CD4-positive, alpha-beta memory T cell (primary cell): ENCODE measurements around the gene MYPOP. TPM values are rescaled to one million over a fixed set of nuclear protein-coding genes. Genes with fewer than 3 reads are reported as not detected.

Experiments
- CTCF ChIA-PET: fragments of 350-600 bp; sonication (Branson Sonifier 250); formaldehyde crosslinking; loops from one replicate; lab custom pipeline; 2021; ENCODE audit warnings: inconsistent platforms; ENCODE audit not compliant: partially characterized antibody; lab: Charles Lee
- POLR2A ChIA-PET: fragments of 350-600 bp; sonication (Branson Sonifier 250); formaldehyde crosslinking; loops from one replicate; lab custom pipeline; 2021; ENCODE audit not compliant: partially characterized antibody; lab: Charles Lee
- DNase-seq, 5 donors: peaks; one replicate each; pipeline versions ENCODE4 v3.0.0 to v3.0.0-alpha.2; 2020 to 2022; ENCODE audit warnings: mixed read lengths in 1 of 5
- H3K27ac ChIP-seq: one replicate; pipeline ENCODE4 v1.7.0; 2013; ENCODE audit warnings: low read depth, low read length
- H3K27me3 ChIP-seq: 2 replicates; pipeline ENCODE4 v1.7.0; 2013; ENCODE audit warnings: mild to moderate bottlenecking, low read length, moderate library complexity; ENCODE audit not compliant: insufficient read depth
- H3K36me3 ChIP-seq: 2 replicates; pipeline ENCODE4 v1.7.0; 2013; ENCODE audit warnings: mild to moderate bottlenecking, low read length, moderate library complexity; ENCODE audit not compliant: insufficient read depth
- H3K4me1 ChIP-seq: 2 replicates; pipeline ENCODE4 v1.7.0; 2013; ENCODE audit warnings: mild to moderate bottlenecking, low read length, moderate library complexity; ENCODE audit not compliant: insufficient read depth
- H3K4me3 ChIP-seq, 2 donors: one replicate each; pipeline ENCODE4 v1.7.0; 2013; ENCODE audit warnings: low read length in 2 of 2, mild to moderate bottlenecking in 1 of 2
- H3K9me3 ChIP-seq, 2 donors: one replicate each; pipeline ENCODE4 v1.7.0; 2013; ENCODE audit warnings: low read length in 2 of 2, control low read depth in 1 of 2; ENCODE audit not compliant: control insufficient read depth in 1 of 2
- H3K27ac Mint-ChIP-seq, 7 donors: one replicate each; pipeline ENCODE4 v1.8.0; 2020 to 2021; ENCODE audit warnings: mixed read lengths in 7 of 7, mild to moderate bottlenecking in 6 of 7, inconsistent platforms in 3 of 7, moderate library complexity in 3 of 7
- H3K27me3 Mint-ChIP-seq, 2 donors: one replicate each; pipeline ENCODE4 v1.8.0; 2020 to 2021; ENCODE audit warnings: mixed read lengths in 2 of 2
- H3K36me3 Mint-ChIP-seq, 2 donors: one replicate each; pipeline ENCODE4 v1.8.0; 2020 to 2021; ENCODE audit warnings: mixed read lengths in 2 of 2, inconsistent platforms in 1 of 2, mild to moderate bottlenecking in 1 of 2
- H3K4me1 Mint-ChIP-seq, 4 donors: one replicate each; pipeline ENCODE4 v1.8.0; 2020 to 2021; ENCODE audit warnings: mixed read lengths in 4 of 4, mild to moderate bottlenecking in 1 of 4
- H3K4me3 Mint-ChIP-seq, 8 donors: one replicate each; pipeline ENCODE4 v1.8.0; 2020 to 2021; ENCODE audit warnings: mixed read lengths in 8 of 8, mild to moderate bottlenecking in 7 of 8, moderate library complexity in 6 of 8, inconsistent platforms in 3 of 8
- H3K9me3 Mint-ChIP-seq, 8 donors: one replicate each; pipeline ENCODE4 v1.8.0; 2020 to 2021; ENCODE audit warnings: mixed read lengths in 8 of 8, mild to moderate bottlenecking in 5 of 8, inconsistent platforms in 3 of 8, moderate library complexity in 1 of 8
- intact Hi-C: fragments of 100-400 bp; cut with micrococcal nuclease; formaldehyde crosslinking; loops from one replicate; pipeline ENCODE4 v1.15.1; 2023
- polyA plus RNA-seq, 2 donors: library from polyadenylated mRNA; unstranded; fragments of 300-500 nt; fragmentation: Illumina TruSeq; gene quantifications; one replicate each; pipeline ENCODE4 v1.2.3, GENCODE V29; 2021
- total RNA-seq, 2 experiments: library from RNA; stranded (reverse); gene quantifications; one replicate each; pipeline ENCODE4 v1.2.3, GENCODE V29; 2021

The MYPOP gene
- total and polyA plus RNA-seq, 4 experiments from 2014 or later: 0.10 to 15.1 (median 6.9) TPM

DNA sequence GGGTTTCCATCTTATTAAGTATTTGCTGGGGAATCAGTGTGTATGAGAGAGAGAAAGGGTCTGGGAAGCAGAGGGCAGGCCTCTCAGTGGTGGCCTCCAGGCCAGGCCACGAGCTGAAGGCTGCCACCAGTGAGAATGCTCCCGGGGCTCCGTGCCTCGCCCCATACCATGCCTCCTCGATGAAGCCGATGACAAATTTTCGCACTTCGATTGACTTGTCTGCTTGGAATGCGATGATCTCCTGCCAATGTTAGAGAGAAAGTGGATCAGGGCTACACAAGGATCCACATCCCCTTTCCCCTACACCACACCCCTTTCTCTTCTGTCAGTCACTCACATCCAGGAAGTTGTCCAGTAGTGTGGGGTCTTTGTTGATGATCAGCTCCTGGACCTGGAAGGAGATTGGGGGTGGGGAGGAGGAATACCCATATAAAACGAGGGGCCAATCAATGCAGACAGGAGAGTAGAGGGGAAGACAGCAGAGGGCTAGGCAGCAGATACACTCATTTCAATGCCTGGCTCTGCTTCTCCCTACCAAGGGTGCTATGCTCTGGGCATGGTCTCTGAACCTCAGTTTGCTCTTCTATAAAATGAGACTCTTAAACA lies 50.2 kb downstream of the MYPOP start:
- Histone ChIP-seq H3K4me1 (no peaks in the 10 kb centered on the region), H3K27me3 (no peaks in the 10 kb centered on the region), H3K36me3 (peaks cover 59% of the 10 kb centered on the region), H3K4me3 (no peak overlapping the region), H3K9me3 (no peaks in the 10 kb centered on the region), H3K27ac (no peak overlapping the region)
- DNase-seq: no peak
- Mint-ChIP-seq H3K4me3 (no peak overlapping the region), H3K27me3 (no peaks in the 10 kb centered on the region), H3K9me3 (no peaks in the 10 kb centered on the region), H3K4me1 (peaks cover 0 to 4% (median 2%) of the 10 kb centered on the region in 4 donors), H3K27ac (no peak overlapping the region), H3K36me3 (peaks cover 27 to 61% of the 10 kb centered on the region in 2 donors)
- ChIA-PET CTCF (no interaction called here), POLR2A (no interaction called here)
- intact Hi-C loops: no loop called here

DNA sequence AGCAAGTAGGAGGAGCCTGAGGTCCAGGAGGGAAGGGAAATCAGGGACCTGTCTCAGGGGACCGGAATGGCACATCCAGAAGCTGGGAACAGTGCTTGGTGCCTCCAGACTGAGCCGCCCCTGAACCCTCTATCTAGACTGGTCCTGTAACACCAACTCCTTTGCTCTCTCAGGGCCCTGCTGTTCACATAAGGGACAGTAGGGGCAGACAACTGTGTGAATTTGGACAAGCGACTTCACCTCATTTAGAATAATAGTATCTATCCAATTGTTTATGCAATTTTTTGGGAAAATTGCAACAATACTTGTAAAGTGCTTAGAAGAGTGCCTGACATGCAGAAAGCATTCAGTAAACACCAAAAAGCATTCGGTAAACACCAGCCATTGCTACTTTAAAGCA lies 53.5 kb downstream of the MYPOP start:
- Histone ChIP-seq H3K4me3 (no peak overlapping the region), H3K36me3 (peaks cover 74% of the 10 kb centered on the region), H3K27me3 (no peaks in the 10 kb centered on the region), H3K9me3 (no peaks in the 10 kb centered on the region), H3K4me1 (no peaks in the 10 kb centered on the region), H3K27ac (no peak overlapping the region)
- intact Hi-C loops: no loop called here
- ChIA-PET POLR2A (no interaction called here), CTCF (interaction anchor here (0.7 to 1.0 kb wide), 2 partner anchors 24 to 80 kb away, joined by 3 read pairs; partner anchors contain the start of gene SIX5)
- Mint-ChIP-seq H3K27ac (no peak overlapping the region), H3K4me3 (no peak overlapping the region), H3K4me1 (peaks cover 0 to 7% (median 4%) of the 10 kb centered on the region in 4 donors), H3K36me3 (peaks cover 45 to 69% of the 10 kb centered on the region in 2 donors), H3K27me3 (no peaks in the 10 kb centered on the region), H3K9me3 (no peaks in the 10 kb centered on the region)
- no peak for DNase-seq

DNA sequence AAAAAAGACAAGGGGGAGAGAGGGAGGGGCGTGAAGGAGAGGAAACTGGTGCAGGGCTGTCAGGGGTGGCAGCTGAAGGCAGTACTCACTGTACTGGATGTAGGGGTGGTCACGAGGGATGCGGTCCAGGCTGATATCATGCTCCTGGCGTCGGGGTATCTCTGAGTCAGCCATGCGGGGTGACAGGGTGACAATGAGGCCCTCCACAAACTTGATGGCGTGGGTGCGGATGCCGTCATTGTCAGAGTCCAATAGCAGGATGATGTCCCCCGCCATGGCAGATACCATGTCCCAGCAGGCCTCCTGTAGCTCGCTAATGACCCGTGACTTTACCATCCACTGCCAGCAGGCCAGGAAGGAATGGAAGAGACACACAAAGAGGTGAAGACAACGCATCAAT lies 54.8 kb downstream of the MYPOP start:
- H3K4me3 Mint-ChIP-seq: no peak overlapping the region
- H3K9me3 Mint-ChIP-seq: no peaks in the 10 kb centered on the region
- H3K27ac Mint-ChIP-seq: no peak overlapping the region
- H3K36me3 ChIP-seq: peaks cover 71% of the 10 kb centered on the region
- H3K27ac ChIP-seq: no peak overlapping the region
- ChIA-PET CTCF (no interaction called here), POLR2A (no interaction called here)
- no peaks in the 10 kb centered on the region for H3K9me3 ChIP-seq
- intact Hi-C loops: no loop called here
- H3K27me3 ChIP-seq: no peaks in the 10 kb centered on the region
- peaks cover 55 to 72% of the 10 kb centered on the region in 2 donors for H3K36me3 Mint-ChIP-seq
- H3K4me1 Mint-ChIP-seq: peaks cover 0 to 7% (median 4%) of the 10 kb centered on the region in 4 donors
- DNase-seq: no peak
- H3K4me3 ChIP-seq: no peak overlapping the region
- H3K4me1 ChIP-seq: no peaks in the 10 kb centered on the region
- H3K27me3 Mint-ChIP-seq: no peaks in the 10 kb centered on the region

DNA sequence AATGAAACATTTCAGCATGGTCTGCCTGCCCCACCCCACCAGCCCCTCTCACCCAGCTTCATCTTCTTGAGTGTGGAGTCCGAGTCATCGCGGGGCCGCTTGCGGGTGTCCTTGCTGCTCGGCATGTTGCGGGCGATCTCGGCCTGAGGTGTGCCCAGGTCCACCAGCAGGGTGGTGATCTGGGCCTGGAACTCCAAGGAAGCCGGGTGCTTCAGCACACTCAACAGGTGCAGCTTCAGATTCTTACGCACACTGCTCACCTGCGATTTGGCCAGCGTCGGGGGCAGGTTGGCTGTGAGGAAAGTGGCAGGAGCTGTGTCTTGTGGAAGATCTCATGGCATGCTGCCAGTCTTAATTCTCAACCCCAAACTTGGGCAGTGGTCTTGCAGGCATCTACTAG lies 60.2 kb downstream of the MYPOP start:
- Histone ChIP-seq H3K27me3 (no peaks in the 10 kb centered on the region), H3K27ac (no peak overlapping the region), H3K9me3 (no peaks in the 10 kb centered on the region), H3K36me3 (peaks cover 59% of the 10 kb centered on the region), H3K4me3 (no peak overlapping the region), H3K4me1 (no peaks in the 10 kb centered on the region)
- Mint-ChIP-seq H3K27ac (no peak overlapping the region), H3K27me3 (no peaks in the 10 kb centered on the region), H3K36me3 (peaks cover 65 to 67% of the 10 kb centered on the region in 2 donors), H3K9me3 (no peaks in the 10 kb centered on the region), H3K4me1 (peaks cover 0 to 5% (median 4%) of the 10 kb centered on the region in 4 donors), H3K4me3 (no peak overlapping the region)
- no peak for DNase-seq
- CTCF ChIA-PET: no interaction called here
- POLR2A ChIA-PET: interaction anchor here (1.2 kb wide), 1 partner anchor 24 kb away, joined by 4 read pairs; no protein-coding TSS in a partner anchor
- intact Hi-C loops: no loop called here

Other genes starting within 250 kb of the MYPOP start
- gene GIPR, start 234.4 kb downstream of the MYPOP start, total RNA-seq: 1 to 10 TPM; 6.1 to 6.4 TPM
- under 1 TPM in 1 of 2 donors, not detected in 1; 0.12 TPM for gene GIPR, start 234.4 kb downstream of the MYPOP start, polyA plus RNA-seq
- gene SNRPD2, start 210.7 kb downstream of the MYPOP start, total RNA-seq: 100 to 1,000 TPM; 380 to 406 TPM
- gene SNRPD2, start 210.7 kb downstream of the MYPOP start, polyA plus RNA-seq: 1,000 to 10,000 TPM in 1 of 2 donors, 100 to 1,000 TPM in 1; 956 to 1,238 TPM
- gene QPCTL, start 209.9 kb downstream of the MYPOP start, total RNA-seq: 10 to 100 TPM; 10.8 to 11.4 TPM
- 1 to 10 TPM in 1 of 2 donors, under 1 TPM in 1; 0.94 to 1.5 TPM for gene QPCTL, start 209.9 kb downstream of the MYPOP start, polyA plus RNA-seq
- 10 to 100 TPM; 33.1 to 37.3 TPM for gene FBXO46, start 171.7 kb downstream of the MYPOP start, total RNA-seq
- 10 to 100 TPM in 1 of 2 donors, 1 to 10 TPM in 1; 3.7 to 17.2 TPM for gene FBXO46, start 171.7 kb downstream of the MYPOP start, polyA plus RNA-seq
- gene MEIOSIN, start 169.2 kb downstream of the MYPOP start, total RNA-seq: not detected
- not detected for gene MEIOSIN, start 169.2 kb downstream of the MYPOP start, polyA plus RNA-seq
- 1 to 10 TPM; 1.5 to 1.7 TPM for gene SIX5, start 133.4 kb downstream of the MYPOP start, total RNA-seq
- under 1 TPM in 1 of 2 donors, not detected in 1; 0.08 TPM for gene SIX5, start 133.4 kb downstream of the MYPOP start, polyA plus RNA-seq
- gene DMPK, start 120.1 kb downstream of the MYPOP start, total RNA-seq: 10 to 100 TPM; 30.8 to 32.9 TPM
- gene DMPK, start 120.1 kb downstream of the MYPOP start, polyA plus RNA-seq: 1 to 10 TPM in 1 of 2 donors, not detected in 1; 1.3 TPM
- gene DMWD, start 109.8 kb downstream of the MYPOP start, total RNA-seq: 10 to 100 TPM; 49.3 to 52.6 TPM
- 10 to 100 TPM in 1 of 2 donors, 1 to 10 TPM in 1; 6.9 to 11.7 TPM for gene DMWD, start 109.8 kb downstream of the MYPOP start, polyA plus RNA-seq
- gene RSPH6A, start 87.3 kb downstream of the MYPOP start, total RNA-seq: under 1 TPM; 0.29 to 0.39 TPM
- not detected for gene RSPH6A, start 87.3 kb downstream of the MYPOP start, polyA plus RNA-seq
- gene SYMPK, start 39.5 kb downstream of the MYPOP start, total RNA-seq: 10 to 100 TPM; 93.9 to 98.2 TPM
- 10 to 100 TPM in 1 of 2 donors, 1 to 10 TPM in 1; 6.0 to 17.5 TPM for gene SYMPK, start 39.5 kb downstream of the MYPOP start, polyA plus RNA-seq
- not detected for gene FOXA3, start 38.3 kb downstream of the MYPOP start, total RNA-seq
- not detected for gene FOXA3, start 38.3 kb downstream of the MYPOP start, polyA plus RNA-seq
- 10 to 100 TPM; 33.7 to 35.8 TPM for gene IRF2BP1, start 16.5 kb downstream of the MYPOP start, total RNA-seq
- gene IRF2BP1, start 16.5 kb downstream of the MYPOP start, polyA plus RNA-seq: 1 to 10 TPM; 2.4 to 8.2 TPM
- not detected for gene NANOS2, start 12.2 kb upstream of the MYPOP start, total RNA-seq
- gene NANOS2, start 12.2 kb upstream of the MYPOP start, polyA plus RNA-seq: not detected
- gene NOVA2, start 71.3 kb upstream of the MYPOP start, total RNA-seq: not detected
- gene NOVA2, start 71.3 kb upstream of the MYPOP start, polyA plus RNA-seq: not detected
- gene CCDC61, start 92.9 kb upstream of the MYPOP start, total RNA-seq: 10 to 100 TPM; 37.4 to 39.6 TPM
- 1 to 10 TPM; 6.4 to 9.2 TPM for gene CCDC61, start 92.9 kb upstream of the MYPOP start, polyA plus RNA-seq
- gene PGLYRP1, start 120.4 kb upstream of the MYPOP start, total RNA-seq: not detected
- gene PGLYRP1, start 120.4 kb upstream of the MYPOP start, polyA plus RNA-seq: not detected
- not detected for gene IGFL4, start 138.4 kb upstream of the MYPOP start, total RNA-seq
- gene IGFL4, start 138.4 kb upstream of the MYPOP start, polyA plus RNA-seq: not detected
- not detected for gene IGFL3, start 222.1 kb upstream of the MYPOP start, total RNA-seq
- gene IGFL3, start 222.1 kb upstream of the MYPOP start, polyA plus RNA-seq: not detected
- gene IGFL2, start 245.6 kb upstream of the MYPOP start, total RNA-seq: under 1 TPM in 1 of 2 experiments, not detected in 1; 0.47 TPM
- under 1 TPM in 1 of 2 donors, not detected in 1; 0.28 TPM for gene IGFL2, start 245.6 kb upstream of the MYPOP start, polyA plus RNA-seq